Measurements from ENCODE around the gene SRGN.

DNA sequence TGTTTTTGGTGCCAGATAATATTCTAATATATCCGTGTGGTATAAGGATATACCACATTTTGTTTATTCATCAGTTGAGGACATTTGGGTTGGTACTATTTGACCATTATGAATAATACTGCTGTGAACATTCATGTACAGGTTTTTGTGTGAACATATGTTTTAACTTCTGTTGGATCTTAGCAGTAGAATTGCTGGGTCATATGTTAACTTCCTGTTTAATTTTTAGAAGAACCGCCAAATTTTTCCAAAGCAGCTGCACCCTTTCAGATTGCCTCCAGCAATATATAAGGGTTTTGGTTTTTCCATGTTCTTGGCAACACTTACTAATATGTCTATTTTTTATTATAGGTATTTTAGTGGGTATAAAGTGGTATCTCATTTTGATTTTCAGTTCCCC lies 58.9 kb downstream of the SRGN start:
- TF ChIP-seq, protein P1, sequence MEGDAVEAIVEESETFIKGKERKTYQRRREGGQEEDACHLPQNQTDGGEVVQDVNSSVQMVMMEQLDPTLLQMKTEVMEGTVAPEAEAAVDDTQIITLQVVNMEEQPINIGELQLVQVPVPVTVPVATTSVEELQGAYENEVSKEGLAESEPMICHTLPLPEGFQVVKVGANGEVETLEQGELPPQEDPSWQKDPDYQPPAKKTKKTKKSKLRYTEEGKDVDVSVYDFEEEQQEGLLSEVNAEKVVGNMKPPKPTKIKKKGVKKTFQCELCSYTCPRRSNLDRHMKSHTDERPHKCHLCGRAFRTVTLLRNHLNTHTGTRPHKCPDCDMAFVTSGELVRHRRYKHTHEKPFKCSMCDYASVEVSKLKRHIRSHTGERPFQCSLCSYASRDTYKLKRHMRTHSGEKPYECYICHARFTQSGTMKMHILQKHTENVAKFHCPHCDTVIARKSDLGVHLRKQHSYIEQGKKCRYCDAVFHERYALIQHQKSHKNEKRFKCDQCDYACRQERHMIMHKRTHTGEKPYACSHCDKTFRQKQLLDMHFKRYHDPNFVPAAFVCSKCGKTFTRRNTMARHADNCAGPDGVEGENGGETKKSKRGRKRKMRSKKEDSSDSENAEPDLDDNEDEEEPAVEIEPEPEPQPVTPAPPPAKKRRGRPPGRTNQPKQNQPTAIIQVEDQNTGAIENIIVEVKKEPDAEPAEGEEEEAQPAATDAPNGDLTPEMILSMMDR (IDR thresholded peaks at IDR 0.05; ENCODE audit: poor library complexity, severe bottlenecking): no peak
- TF ChIP-seq TAF1 (IDR thresholded peaks at IDR 0.05; ENCODE audit: low read depth) (no peak), POLR2AphosphoS5 (IDR thresholded peaks at IDR 0.05) (no peak), EP300 (conservative IDR thresholded peaks at IDR 0.05; ENCODE audit: poor library complexity, severe bottlenecking) (no peak), EZH2 (IDR thresholded peaks at IDR 0.05; ENCODE audit: borderline replicate concordance, insufficient read depth, low read length, poor library complexity, severe bottlenecking) (no peak), MXI1 (conservative IDR thresholded peaks at IDR 0.05; ENCODE audit: poor library complexity, severe bottlenecking) (no peak)
- TF ChIP-seq, protein P2, sequence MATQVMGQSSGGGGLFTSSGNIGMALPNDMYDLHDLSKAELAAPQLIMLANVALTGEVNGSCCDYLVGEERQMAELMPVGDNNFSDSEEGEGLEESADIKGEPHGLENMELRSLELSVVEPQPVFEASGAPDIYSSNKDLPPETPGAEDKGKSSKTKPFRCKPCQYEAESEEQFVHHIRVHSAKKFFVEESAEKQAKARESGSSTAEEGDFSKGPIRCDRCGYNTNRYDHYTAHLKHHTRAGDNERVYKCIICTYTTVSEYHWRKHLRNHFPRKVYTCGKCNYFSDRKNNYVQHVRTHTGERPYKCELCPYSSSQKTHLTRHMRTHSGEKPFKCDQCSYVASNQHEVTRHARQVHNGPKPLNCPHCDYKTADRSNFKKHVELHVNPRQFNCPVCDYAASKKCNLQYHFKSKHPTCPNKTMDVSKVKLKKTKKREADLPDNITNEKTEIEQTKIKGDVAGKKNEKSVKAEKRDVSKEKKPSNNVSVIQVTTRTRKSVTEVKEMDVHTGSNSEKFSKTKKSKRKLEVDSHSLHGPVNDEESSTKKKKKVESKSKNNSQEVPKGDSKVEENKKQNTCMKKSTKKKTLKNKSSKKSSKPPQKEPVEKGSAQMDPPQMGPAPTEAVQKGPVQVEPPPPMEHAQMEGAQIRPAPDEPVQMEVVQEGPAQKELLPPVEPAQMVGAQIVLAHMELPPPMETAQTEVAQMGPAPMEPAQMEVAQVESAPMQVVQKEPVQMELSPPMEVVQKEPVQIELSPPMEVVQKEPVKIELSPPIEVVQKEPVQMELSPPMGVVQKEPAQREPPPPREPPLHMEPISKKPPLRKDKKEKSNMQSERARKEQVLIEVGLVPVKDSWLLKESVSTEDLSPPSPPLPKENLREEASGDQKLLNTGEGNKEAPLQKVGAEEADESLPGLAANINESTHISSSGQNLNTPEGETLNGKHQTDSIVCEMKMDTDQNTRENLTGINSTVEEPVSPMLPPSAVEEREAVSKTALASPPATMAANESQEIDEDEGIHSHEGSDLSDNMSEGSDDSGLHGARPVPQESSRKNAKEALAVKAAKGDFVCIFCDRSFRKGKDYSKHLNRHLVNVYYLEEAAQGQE (IDR thresholded peaks at IDR 0.05; ENCODE audit: borderline replicate concordance): no peak

Measured in neural cell (in vitro differentiated cells).